ENCODE data around the gene BCAR3. TPM values are rescaled to one million over a fixed set of nuclear protein-coding genes. Genes with fewer than 3 reads are reported as not detected.
A peak's percentile ranks its signal among the peaks of the same experiment; 100 is the strongest.

BCAR3 gene
- total RNA-seq, 2 experiments from 2014 or later: 0.46 to 0.54 TPM

GRCh38 chr1:93549811-93550210, 131.8 kb downstream of the BCAR3 start:
- Mint-ChIP-seq H3K4me3 (no peak overlapping the region), H3K27ac (no peak overlapping the region), H3K9me3 (ENCODE audit: low read depth) (no peaks in the 10 kb centered on the region), H3K27me3 (no peaks in the 10 kb centered on the region), H3K36me3 (ENCODE audit: low read depth) (no peaks in the 10 kb centered on the region), H3K4me1 (peaks cover 12% of the 10 kb centered on the region)
- intact Hi-C loops (cut with DNase I, micrococcal nuclease): no loop called here
- CTCF ChIA-PET: no interaction called here
- ATAC-seq (no peak), DNase-seq (no peak)
- POLR2A ChIA-PET: no interaction called here

DNA sequence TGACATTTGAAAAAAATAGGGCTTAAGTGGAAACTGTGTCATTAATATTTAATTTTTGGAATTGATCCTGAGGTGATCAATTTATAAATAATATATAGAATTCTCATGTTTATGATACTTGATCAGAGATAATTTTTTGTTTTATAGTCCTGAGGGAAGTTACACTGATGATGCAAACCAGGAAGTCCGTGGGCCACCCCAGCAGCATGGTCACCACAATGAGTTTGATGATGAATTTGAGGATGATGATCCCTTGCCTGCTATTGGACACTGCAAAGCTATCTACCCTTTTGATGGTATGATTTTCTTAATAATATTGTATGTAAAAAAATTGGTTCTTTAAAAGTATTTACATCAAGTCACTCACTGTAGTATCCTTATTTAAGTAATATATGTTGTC, 132.5 kb downstream of the BCAR3 start:
- POLR2A ChIA-PET: no interaction called here
- peaks cover 6% of the 10 kb centered on the region for H3K4me1 Mint-ChIP-seq
- intact Hi-C loops (cut with DNase I, micrococcal nuclease): no loop called here

GRCh38 chr1:93546162-93546863, 135.3 kb downstream of the BCAR3 start:
- ChIA-PET CTCF (no interaction called here), POLR2A (no interaction called here)
- no peak overlapping the region for H3K27ac Mint-ChIP-seq
- H3K36me3 Mint-ChIP-seq (ENCODE audit: low read depth): no peaks in the 10 kb centered on the region
- no peak overlapping the region for H3K4me3 Mint-ChIP-seq
- no peaks in the 10 kb centered on the region for H3K9me3 Mint-ChIP-seq (ENCODE audit: low read depth)
- ATAC-seq (no peak), DNase-seq (no peak)
- intact Hi-C loops (cut with DNase I, micrococcal nuclease): no loop called here
- no peaks in the 10 kb centered on the region for H3K27me3 Mint-ChIP-seq
- no peaks in the 10 kb centered on the region for H3K4me1 Mint-ChIP-seq

More for the DNA sequence above, 132.5 kb downstream of the BCAR3 start:
- Mint-ChIP-seq H3K36me3 (ENCODE audit: low read depth) (no peaks in the 10 kb centered on the region), H3K27ac (no peak overlapping the region), H3K9me3 (ENCODE audit: low read depth) (no peaks in the 10 kb centered on the region), H3K27me3 (no peaks in the 10 kb centered on the region), H3K4me3 (no peak overlapping the region)
- no peak for ATAC-seq
- CTCF ChIA-PET: no interaction called here
- no peak for DNase-seq

- no peak for ATAC-seq
- H3K4me3 Mint-ChIP-seq: no peak overlapping the region
- no peaks in the 10 kb centered on the region for H3K27me3 Mint-ChIP-seq
- POLR2A ChIA-PET: interaction anchor here (0.8 kb wide), 1 partner anchor 97 kb away, joined by 3 read pairs; no protein-coding TSS in a partner anchor
- H3K27ac Mint-ChIP-seq: no peak overlapping the region
- intact Hi-C loops (cut with DNase I, micrococcal nuclease): no loop called here
- no peak for DNase-seq
- CTCF ChIA-PET: interaction anchor here (0.8 kb wide), 1 partner anchor 271 kb away, joined by 3 read pairs; no protein-coding TSS in a partner anchor
- H3K9me3 Mint-ChIP-seq (ENCODE audit: low read depth): no peaks in the 10 kb centered on the region
- H3K4me1 Mint-ChIP-seq: peaks cover 6% of the 10 kb centered on the region
- H3K36me3 Mint-ChIP-seq (ENCODE audit: low read depth): no peaks in the 10 kb centered on the region
Observed at GRCh38 chr1:93542398-93542797, 139.2 kb downstream of the BCAR3 start.

- Mint-ChIP-seq H3K27me3 (no peaks in the 10 kb centered on the region), H3K4me1 (peaks cover 6% of the 10 kb centered on the region), H3K9me3 (ENCODE audit: low read depth) (no peaks in the 10 kb centered on the region), H3K4me3 (no peak overlapping the region), H3K27ac (no peak overlapping the region), H3K36me3 (ENCODE audit: low read depth) (no peaks in the 10 kb centered on the region)
- ATAC-seq (no peak), DNase-seq (no peak)
- POLR2A ChIA-PET: no interaction called here
- intact Hi-C loops (cut with DNase I, micrococcal nuclease): no loop called here
- CTCF ChIA-PET: interaction anchor here (0.6 kb wide), 1 partner anchor 177 kb away, joined by 4 read pairs; no protein-coding TSS in a partner anchor
Observed at GRCh38 chr1:93541045-93541444, 140.6 kb downstream of the BCAR3 start.

DNA sequence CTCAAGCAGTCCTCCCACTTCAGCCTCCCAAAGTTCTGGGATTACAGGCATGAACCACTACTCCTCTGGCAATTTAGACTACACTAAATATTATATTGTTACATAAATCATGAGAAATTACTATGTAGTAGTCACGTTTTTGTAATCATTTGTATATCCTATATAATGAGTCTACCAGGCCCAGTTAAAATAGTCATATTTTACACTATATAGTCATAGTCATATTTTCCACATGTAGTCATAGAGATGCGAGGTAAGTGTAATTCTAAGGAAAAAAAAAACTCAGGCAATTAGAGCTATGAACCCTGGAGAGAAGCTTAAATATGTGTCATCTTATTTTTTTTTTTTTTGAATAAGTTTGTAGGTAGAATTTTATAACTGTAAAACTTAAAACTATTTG, 143.7 kb downstream of the BCAR3 start:
- intact Hi-C loops (cut with DNase I, micrococcal nuclease): loop anchor here in 1 of 2 experiments (2.0 kb wide), 1 partner anchor 71 kb away; no protein-coding TSS in a partner anchor
- ChIA-PET POLR2A (no interaction called here), CTCF (interaction anchor here (0.5 to 2.0 kb wide), 2 partner anchors 11 to 427 kb away, joined by 3 to 7 read pairs; no protein-coding TSS in a partner anchor)
- peak; percentile 83 for ATAC-seq
- H3K36me3 Mint-ChIP-seq (ENCODE audit: low read depth): no peaks in the 10 kb centered on the region
- H3K4me1 Mint-ChIP-seq: peaks cover 6% of the 10 kb centered on the region
- no peaks in the 10 kb centered on the region for H3K9me3 Mint-ChIP-seq (ENCODE audit: low read depth)
- H3K4me3 Mint-ChIP-seq: no peak overlapping the region
- no peak for DNase-seq
- H3K27me3 Mint-ChIP-seq: no peaks in the 10 kb centered on the region
- no peak overlapping the region for H3K27ac Mint-ChIP-seq

GRCh38 chr1:93537396-93537795, 144.2 kb downstream of the BCAR3 start:
- POLR2A ChIA-PET: interaction anchor here (0.6 kb wide), 1 partner anchor 8 kb away, joined by 3 read pairs; no protein-coding TSS in a partner anchor
- no peaks in the 10 kb centered on the region for H3K36me3 Mint-ChIP-seq (ENCODE audit: low read depth)

DNA sequence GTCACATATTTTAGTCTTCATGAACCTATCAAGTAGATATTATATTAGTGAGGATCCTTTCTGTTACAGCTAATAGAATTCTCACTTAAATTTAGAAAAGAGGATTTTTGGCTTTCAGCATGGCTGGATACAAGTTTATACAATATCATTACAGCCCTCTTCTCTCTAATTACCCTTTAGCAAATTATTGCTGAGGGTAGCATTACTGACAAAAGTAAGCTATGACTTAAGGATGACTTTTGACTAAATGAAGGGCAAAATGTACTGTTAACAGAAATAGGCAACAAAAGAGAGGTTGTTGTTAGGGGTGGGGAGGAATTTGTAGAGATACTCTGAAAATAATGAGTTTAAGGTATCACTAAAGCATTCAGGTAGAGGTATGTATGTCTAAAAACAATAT, 148.0 kb downstream of the BCAR3 start:
- Mint-ChIP-seq H3K36me3 (ENCODE audit: low read depth) (no peaks in the 10 kb centered on the region), H3K4me3 (no peak overlapping the region), H3K27ac (no peak overlapping the region), H3K27me3 (no peaks in the 10 kb centered on the region), H3K4me1 (peaks cover 6% of the 10 kb centered on the region), H3K9me3 (ENCODE audit: low read depth) (no peaks in the 10 kb centered on the region)
- ChIA-PET CTCF (interaction anchor here (0.7 to 1.1 kb wide), 2 partner anchors 97 to 162 kb away, joined by 3 to 4 read pairs; no protein-coding TSS in a partner anchor), POLR2A (no interaction called here)
- no peak for DNase-seq
- intact Hi-C loops (cut with DNase I, micrococcal nuclease): no loop called here
- ATAC-seq: no peak

More at GRCh38 chr1:93537396-93537795, 144.2 kb downstream of the BCAR3 start:
- Mint-ChIP-seq H3K4me3 (no peak overlapping the region), H3K27me3 (no peaks in the 10 kb centered on the region), H3K27ac (no peak overlapping the region), H3K9me3 (ENCODE audit: low read depth) (no peaks in the 10 kb centered on the region), H3K4me1 (peaks cover 6% of the 10 kb centered on the region)
- ATAC-seq (no peak), DNase-seq (no peak)
- CTCF ChIA-PET: interaction anchor here (0.5 to 2.0 kb wide), 2 partner anchors 10 to 427 kb away, joined by 3 to 7 read pairs; no protein-coding TSS in a partner anchor
- intact Hi-C loops (cut with DNase I, micrococcal nuclease): no loop called here

- POLR2A ChIA-PET: no interaction called here
- H3K36me3 Mint-ChIP-seq (ENCODE audit: low read depth): no peaks in the 10 kb centered on the region
- DNase-seq: no peak
- H3K27me3 Mint-ChIP-seq: no peaks in the 10 kb centered on the region
- CTCF ChIA-PET: interaction anchor here (0.7 kb wide), 1 partner anchor 161 kb away, joined by 4 read pairs; no protein-coding TSS in a partner anchor
- peaks cover under 1% of the 10 kb centered on the region for H3K4me1 Mint-ChIP-seq
- no peak for ATAC-seq
- H3K4me3 Mint-ChIP-seq: no peak overlapping the region
- no peaks in the 10 kb centered on the region for H3K9me3 Mint-ChIP-seq (ENCODE audit: low read depth)
- intact Hi-C loops (cut with DNase I, micrococcal nuclease): no loop called here
- no peak overlapping the region for H3K27ac Mint-ChIP-seq
Observed at GRCh38 chr1:93532780-93533378, 148.8 kb downstream of the BCAR3 start.

GRCh38 chr1:93531193-93531592, 150.4 kb downstream of the BCAR3 start:
- Mint-ChIP-seq H3K4me3 (no peak overlapping the region), H3K36me3 (ENCODE audit: low read depth) (no peaks in the 10 kb centered on the region), H3K9me3 (ENCODE audit: low read depth) (no peaks in the 10 kb centered on the region), H3K4me1 (no peaks in the 10 kb centered on the region), H3K27me3 (no peaks in the 10 kb centered on the region), H3K27ac (no peak overlapping the region)
- no peak for DNase-seq
- CTCF ChIA-PET: no interaction called here
- ATAC-seq: no peak
- intact Hi-C loops (cut with DNase I, micrococcal nuclease): no loop called here
- POLR2A ChIA-PET: no interaction called here

DNA sequence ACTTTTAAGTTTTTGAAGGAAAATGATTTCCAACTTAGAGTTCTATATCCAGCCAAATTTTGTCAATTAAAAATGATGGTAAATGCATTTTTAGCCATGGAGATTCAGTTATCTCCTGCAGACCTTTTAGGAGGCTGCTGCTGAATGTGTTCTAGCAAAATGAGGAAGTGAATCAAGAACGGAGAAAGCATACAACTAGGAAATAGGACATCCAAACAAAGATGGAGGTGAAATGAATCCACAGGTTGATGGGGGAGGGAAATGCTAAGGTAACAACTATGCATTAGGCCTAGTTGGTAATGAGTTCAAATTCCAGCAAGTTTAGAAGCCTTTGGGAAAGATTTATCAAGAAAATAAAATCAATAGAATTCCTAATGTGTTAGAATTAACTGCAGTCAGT, 153.2 kb downstream of the BCAR3 start:
- CTCF ChIA-PET: no interaction called here
- DNase-seq (no peak), ATAC-seq (no peak)
- Mint-ChIP-seq H3K4me1 (no peaks in the 10 kb centered on the region), H3K27me3 (no peaks in the 10 kb centered on the region), H3K4me3 (no peak overlapping the region), H3K27ac (no peak overlapping the region), H3K9me3 (ENCODE audit: low read depth) (no peaks in the 10 kb centered on the region), H3K36me3 (ENCODE audit: low read depth) (no peaks in the 10 kb centered on the region)
- intact Hi-C loops (cut with DNase I, micrococcal nuclease): no loop called here
- POLR2A ChIA-PET: no interaction called here

- DNase-seq (no peak), ATAC-seq (no peak)
- Mint-ChIP-seq H3K27me3 (no peaks in the 10 kb centered on the region), H3K4me3 (no peak overlapping the region), H3K4me1 (no peaks in the 10 kb centered on the region), H3K9me3 (ENCODE audit: low read depth) (no peaks in the 10 kb centered on the region), H3K36me3 (ENCODE audit: low read depth) (no peaks in the 10 kb centered on the region), H3K27ac (no peak overlapping the region)
- CTCF ChIA-PET: interaction anchor here (0.6 to 1.4 kb wide), 3 partner anchors 12 to 73 kb away, joined by 3 to 7 read pairs (median 3); no protein-coding TSS in a partner anchor
- intact Hi-C loops (cut with DNase I, micrococcal nuclease): no loop called here
- POLR2A ChIA-PET: no interaction called here
Observed at GRCh38 chr1:93526431-93526830, 155.2 kb downstream of the BCAR3 start.

Measured in activated CD4-positive, alpha-beta T cell treated with anti-CD3 and anti-CD28 coated beads for 36 hours (primary cell).